NCI-H2196 treated with DMSO at 0.1 percent for 48 hours (cell line): ENCODE results near the gene SOX9.

Experiments
- DNase-seq: peaks from one replicate; lab custom pipeline; 2025; ENCODE audit not compliant: unreplicated experiment; lab: John Stamatoyannopoulos, UW

The SOX9 gene

GRCh38 chr17:72158895-72159885 is 38.4 kb downstream of the SOX9 start:
- peak; percentile 51 for DNase-seq

- no peak for DNase-seq
Observed at GRCh38 chr17:72162569-72162968, 41.7 kb downstream of the SOX9 start.

GRCh38 chr17:72163474-72163873 is 42.7 kb downstream of the SOX9 start:
- DNase-seq, result no peak

GRCh38 chr17:72164158-72164739 is 43.4 kb downstream of the SOX9 start:
- no peak for DNase-seq

GRCh38 chr17:72165192-72165866 is 44.5 kb downstream of the SOX9 start:
- no peak for DNase-seq

- no peak for DNase-seq
Observed at GRCh38 chr17:72165867-72166439, 45.1 kb downstream of the SOX9 start.

GRCh38 chr17:72167593-72167992 is 46.8 kb downstream of the SOX9 start:
- no peak for DNase-seq

GRCh38 chr17:72169823-72170222 is 49.0 kb downstream of the SOX9 start:
- no peak for DNase-seq

- peak; percentile 48 for DNase-seq
Observed at GRCh38 chr17:72171703-72172667, 51.2 kb downstream of the SOX9 start.

- peak; percentile 63 for DNase-seq
Observed at GRCh38 chr17:72173499-72174116, 52.8 kb downstream of the SOX9 start.

- DNase-seq, result no peak
Observed at GRCh38 chr17:72175263-72175662, 54.4 kb downstream of the SOX9 start.
